ENCODE data around the gene RAI2. TPM values are rescaled to one million over a fixed set of nuclear protein-coding genes. Genes with fewer than 3 reads are reported as not detected.

RAI2 gene
- total RNA-seq, 1 donor = 0.36 TPM

- no peaks in the 10 kb centered on the region for H3K79me2 ChIP-seq (ENCODE audit: insufficient read depth, low read length)
These were observed 57.6 kb downstream of the RAI2 start for GRCh38 chrX:17803449-17803848.

GRCh38 chrX:17802756-17803155 is 58.3 kb downstream of the RAI2 start:
- peaks cover 3% of the 10 kb centered on the region for H3K27me3 ChIP-seq (ENCODE audit: insufficient read depth, low read length)
- no peak overlapping the region for H2AFZ ChIP-seq (ENCODE audit: low read length)
- no peak overlapping the region for H3K4me3 ChIP-seq (ENCODE audit: insufficient read depth, low read length)
- H3K4me1 ChIP-seq (ENCODE audit: insufficient read depth, low read length) = no peaks in the 10 kb centered on the region
- H3K27ac ChIP-seq (ENCODE audit: low read depth, low read length) = no peak overlapping the region
- no peak for TF ChIP-seq CTCF (IDR thresholded peaks at IDR 0.05; ENCODE audit: extremely low read depth, low read depth, low read length)
- no peaks in the 10 kb centered on the region for H3K79me2 ChIP-seq (ENCODE audit: insufficient read depth, low read length)
- no peaks in the 10 kb centered on the region for H4K20me1 ChIP-seq (ENCODE audit: insufficient read depth, low read length)
- H3K36me3 ChIP-seq (ENCODE audit: insufficient read depth, low read length) = no peaks in the 10 kb centered on the region
- no peak overlapping the region for H3K4me2 ChIP-seq (ENCODE audit: insufficient read depth, low read length)
- no peak for DNase-seq (ENCODE audit: insufficient read length, low spot score, missing footprints)
- H3K9me3 ChIP-seq (ENCODE audit: low read depth, low read length) = no peaks in the 10 kb centered on the region

More at GRCh38 chrX:17803449-17803848, 57.6 kb downstream of the RAI2 start:
- Histone ChIP-seq H3K4me1 (ENCODE audit: insufficient read depth, low read length) (no peaks in the 10 kb centered on the region), H3K4me3 (ENCODE audit: insufficient read depth, low read length) (no peak overlapping the region), H3K9me3 (ENCODE audit: low read depth, low read length) (no peaks in the 10 kb centered on the region), H3K27ac (ENCODE audit: low read depth, low read length) (no peak overlapping the region), H3K27me3 (ENCODE audit: insufficient read depth, low read length) (peaks cover 3% of the 10 kb centered on the region), H2AFZ (ENCODE audit: low read length) (no peak overlapping the region), H4K20me1 (ENCODE audit: insufficient read depth, low read length) (no peaks in the 10 kb centered on the region), H3K36me3 (ENCODE audit: insufficient read depth, low read length) (no peaks in the 10 kb centered on the region), H3K4me2 (ENCODE audit: insufficient read depth, low read length) (no peak overlapping the region)
- DNase-seq (ENCODE audit: insufficient read length, low spot score, missing footprints) = no peak
- no peak for TF ChIP-seq CTCF (IDR thresholded peaks at IDR 0.05; ENCODE audit: extremely low read depth, low read depth, low read length)

- no peak for DNase-seq (ENCODE audit: insufficient read length, low spot score, missing footprints)
- no peaks in the 10 kb centered on the region for H3K36me3 ChIP-seq (ENCODE audit: insufficient read depth, low read length)
- no peaks in the 10 kb centered on the region for H4K20me1 ChIP-seq (ENCODE audit: insufficient read depth, low read length)
- no peak overlapping the region for H3K4me2 ChIP-seq (ENCODE audit: insufficient read depth, low read length)
- peaks cover 3% of the 10 kb centered on the region for H3K27me3 ChIP-seq (ENCODE audit: insufficient read depth, low read length)
- no peaks in the 10 kb centered on the region for H3K9me3 ChIP-seq (ENCODE audit: low read depth, low read length)
- H3K79me2 ChIP-seq (ENCODE audit: insufficient read depth, low read length) = no peaks in the 10 kb centered on the region
- no peak overlapping the region for H3K4me3 ChIP-seq (ENCODE audit: insufficient read depth, low read length)
- no peak for TF ChIP-seq CTCF (IDR thresholded peaks at IDR 0.05; ENCODE audit: extremely low read depth, low read depth, low read length)
- H3K4me1 ChIP-seq (ENCODE audit: insufficient read depth, low read length) = no peaks in the 10 kb centered on the region
- H2AFZ ChIP-seq (ENCODE audit: low read length) = no peak overlapping the region
- no peak overlapping the region for H3K27ac ChIP-seq (ENCODE audit: low read depth, low read length)
These were observed 59.7 kb downstream of the RAI2 start for GRCh38 chrX:17801431-17801830.

GRCh38 chrX:17798921-17799320 is 62.2 kb downstream of the RAI2 start:
- no peaks in the 10 kb centered on the region for H3K9me3 ChIP-seq (ENCODE audit: low read depth, low read length)
- TF ChIP-seq CTCF (IDR thresholded peaks at IDR 0.05; ENCODE audit: extremely low read depth, low read depth, low read length) = no peak
- H4K20me1 ChIP-seq (ENCODE audit: insufficient read depth, low read length) = no peaks in the 10 kb centered on the region
- no peak overlapping the region for H3K4me2 ChIP-seq (ENCODE audit: insufficient read depth, low read length)
- no peak overlapping the region for H3K4me3 ChIP-seq (ENCODE audit: insufficient read depth, low read length)
- H3K27me3 ChIP-seq (ENCODE audit: insufficient read depth, low read length) = no peaks in the 10 kb centered on the region
- no peaks in the 10 kb centered on the region for H3K4me1 ChIP-seq (ENCODE audit: insufficient read depth, low read length)
- no peak overlapping the region for H2AFZ ChIP-seq (ENCODE audit: low read length)
- H3K27ac ChIP-seq (ENCODE audit: low read depth, low read length) = no peak overlapping the region
- H3K79me2 ChIP-seq (ENCODE audit: insufficient read depth, low read length) = no peaks in the 10 kb centered on the region
- H3K36me3 ChIP-seq (ENCODE audit: insufficient read depth, low read length) = no peaks in the 10 kb centered on the region
- no peak for DNase-seq (ENCODE audit: insufficient read length, low spot score, missing footprints)

Data from osteoblast (primary cell).